Measurements from ENCODE around the gene SRXN1.

The SRXN1 gene

GRCh38 chr20:675453-676314 lies 22.7 kb upstream of the SRXN1 start, which contains the start of gene SCRT2:
TSS of gene SCRT2 (minus strand) at chr20:675802. CDS start at chr20:675601, 201 bp downstream.
- DNase-seq (ENCODE audit: low spot score), result peak; percentile 53

- DNase-seq (ENCODE audit: low spot score), result no peak
These were observed 22.0 kb upstream of the SRXN1 start for GRCh38 chr20:675033-675452.

- DNase-seq (ENCODE audit: low spot score), result no peak
These were observed 20.6 kb upstream of the SRXN1 start for GRCh38 chr20:673603-674001.

GRCh38 chr20:672963-673602 lies 20.1 kb upstream of the SRXN1 start:
- no peak for DNase-seq (ENCODE audit: low spot score)

GRCh38 chr20:671252-672030 lies 18.4 kb upstream of the SRXN1 start:
- no peak for DNase-seq (ENCODE audit: low spot score)

- no peak for DNase-seq (ENCODE audit: low spot score)
These were observed 16.6 kb upstream of the SRXN1 start for GRCh38 chr20:669573-669972.

DNA sequence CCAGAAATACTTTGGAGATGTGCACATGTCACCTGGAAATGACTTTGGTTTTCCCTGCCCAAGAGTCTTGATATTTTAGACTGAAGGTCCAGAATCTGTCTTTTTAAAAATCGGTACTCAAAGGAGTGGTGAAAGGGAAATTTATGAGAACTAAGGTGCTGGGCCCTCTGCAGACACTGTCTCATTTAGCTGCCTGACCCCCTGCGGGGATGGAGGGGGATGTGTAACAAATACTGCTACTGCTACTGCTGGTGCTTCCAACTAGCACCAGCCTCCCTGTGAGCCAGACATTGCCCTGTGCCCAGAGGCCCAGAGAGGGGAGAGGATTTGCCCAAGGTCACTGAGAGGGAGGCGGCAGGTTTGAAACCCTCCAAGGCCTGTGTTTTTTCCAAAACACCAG lies 15.6 kb upstream of the SRXN1 start:
- DNase-seq (ENCODE audit: low spot score), result no peak

GRCh38 chr20:668050-668449 lies 15.1 kb upstream of the SRXN1 start:
- DNase-seq (ENCODE audit: low spot score), result no peak

GRCh38 chr20:667351-668034 lies 14.5 kb upstream of the SRXN1 start:
- peak; percentile 91 for DNase-seq (ENCODE audit: low spot score)

DNA sequence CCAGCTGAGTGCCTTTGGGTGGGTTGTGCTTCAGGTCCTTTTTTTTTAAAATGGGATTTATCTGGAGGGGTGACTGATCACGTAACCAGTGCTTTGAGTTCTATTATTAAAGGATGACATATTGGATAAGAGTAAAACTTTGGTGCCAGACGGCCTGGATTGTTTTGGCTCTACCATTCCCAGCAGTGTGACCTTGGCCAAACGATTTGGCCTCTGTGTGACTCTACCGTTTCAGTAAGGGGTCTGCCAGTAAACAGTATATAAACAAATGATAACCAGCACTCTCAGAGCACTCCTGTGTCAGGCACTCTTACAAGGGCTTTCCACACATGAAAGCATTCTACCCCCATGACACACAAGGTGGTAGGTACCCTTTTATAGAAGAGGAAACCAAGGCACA lies 13.9 kb upstream of the SRXN1 start:
- no peak for DNase-seq (ENCODE audit: low spot score)

DNA sequence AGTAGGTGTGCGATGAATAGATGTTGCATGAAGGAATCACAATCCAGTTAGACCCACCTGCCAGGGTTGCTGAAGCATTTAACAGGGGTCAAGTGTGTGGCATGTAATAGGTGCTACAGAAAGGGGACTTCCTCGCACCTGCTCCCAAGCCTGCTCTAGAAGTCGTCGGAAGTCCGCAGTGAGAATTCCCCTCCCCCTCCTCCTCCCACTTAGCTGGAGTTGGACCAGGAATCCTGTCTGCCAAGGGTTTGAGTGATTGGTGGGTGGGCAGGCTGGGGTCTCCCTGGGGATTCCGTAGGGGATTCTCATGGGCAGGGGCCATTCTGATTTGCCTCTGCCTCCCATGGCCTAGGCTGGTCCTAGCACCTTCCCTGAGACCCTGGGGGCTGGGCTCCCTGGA lies 12.3 kb upstream of the SRXN1 start:
- DNase-seq (ENCODE audit: low spot score), result no peak

DNA sequence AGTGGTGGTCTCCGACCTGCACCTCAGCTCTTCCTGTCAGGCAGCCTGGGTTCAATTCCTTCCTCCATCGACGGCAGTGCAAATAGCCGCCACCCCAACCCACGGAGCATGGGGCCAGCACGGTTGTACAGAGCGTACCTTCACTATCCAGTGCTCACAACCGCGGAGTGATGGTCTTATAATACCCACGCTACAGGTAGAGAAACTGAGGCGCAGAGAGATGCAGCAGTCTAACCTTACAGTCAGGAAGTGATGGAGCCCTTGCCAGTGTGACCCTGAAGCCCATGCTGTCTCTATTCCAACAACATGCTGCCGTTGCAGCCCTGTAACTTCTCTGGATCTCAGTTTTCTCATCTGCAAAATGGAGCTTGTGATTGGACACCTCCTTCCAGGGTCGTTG lies 11.6 kb upstream of the SRXN1 start:
- no peak for DNase-seq (ENCODE audit: low spot score)

DNA sequence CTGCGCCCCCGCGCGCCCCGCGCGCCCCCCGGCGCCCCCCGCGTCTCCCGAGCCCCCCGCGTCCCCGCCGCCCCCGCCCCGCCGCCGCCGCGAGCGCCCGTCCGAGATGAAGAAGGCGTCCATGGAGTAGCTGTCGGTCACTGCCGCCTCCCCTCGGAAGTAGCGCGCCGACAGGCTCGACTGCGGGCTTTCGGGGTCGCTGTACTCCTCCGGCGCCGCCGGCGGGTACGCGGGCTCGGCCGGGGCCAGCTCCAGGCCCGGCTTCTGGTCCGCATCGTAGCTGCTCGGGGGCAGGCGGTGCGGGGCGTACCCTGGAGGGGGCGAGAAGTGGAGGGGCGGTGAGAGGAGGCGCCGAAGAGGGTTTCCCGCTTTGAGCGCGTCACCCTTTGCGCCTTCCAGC lies 11.2 kb upstream of the SRXN1 start:
- DNase-seq (ENCODE audit: low spot score), result no peak

DNA sequence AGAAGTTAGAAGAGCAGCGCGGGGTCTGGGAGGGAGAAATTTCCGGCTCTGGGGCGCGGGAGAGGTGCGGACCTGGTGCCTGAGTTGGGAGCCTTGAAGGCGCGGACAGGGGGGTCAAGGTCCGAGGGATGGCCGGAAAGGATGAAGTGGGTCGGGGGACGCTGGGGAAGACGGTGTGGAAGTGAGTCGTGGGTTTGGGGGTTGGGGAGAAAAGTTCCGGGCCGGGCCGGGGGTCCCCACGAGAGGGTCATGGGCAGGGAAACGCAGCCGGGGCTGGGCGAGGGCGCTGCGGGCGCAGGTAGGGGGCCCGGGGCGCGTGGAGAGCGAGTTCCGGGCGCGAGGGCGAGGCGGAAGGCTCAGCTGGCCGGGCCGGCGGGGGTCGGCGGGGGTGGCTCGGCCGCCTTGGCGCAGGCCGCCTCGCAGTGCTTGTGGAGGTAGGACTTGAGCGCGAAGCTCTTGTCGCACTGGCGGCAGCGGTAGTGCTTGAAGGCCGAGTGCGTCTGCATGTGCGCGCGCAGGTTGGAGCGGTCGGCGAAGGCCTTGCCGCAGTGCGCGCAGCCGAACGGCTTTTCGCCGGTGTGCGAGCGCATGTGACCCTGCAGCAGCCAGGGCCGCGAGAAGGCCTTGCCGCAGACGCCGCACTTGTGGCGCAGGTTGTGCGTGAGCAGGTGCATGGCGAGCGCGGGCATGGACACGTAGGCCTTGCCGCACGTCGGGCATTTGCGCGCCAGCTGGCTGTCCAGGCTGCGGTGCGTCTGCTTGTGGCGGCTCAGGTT lies 10.5 kb upstream of the SRXN1 start:
- no peak for DNase-seq (ENCODE audit: low spot score)

DNA sequence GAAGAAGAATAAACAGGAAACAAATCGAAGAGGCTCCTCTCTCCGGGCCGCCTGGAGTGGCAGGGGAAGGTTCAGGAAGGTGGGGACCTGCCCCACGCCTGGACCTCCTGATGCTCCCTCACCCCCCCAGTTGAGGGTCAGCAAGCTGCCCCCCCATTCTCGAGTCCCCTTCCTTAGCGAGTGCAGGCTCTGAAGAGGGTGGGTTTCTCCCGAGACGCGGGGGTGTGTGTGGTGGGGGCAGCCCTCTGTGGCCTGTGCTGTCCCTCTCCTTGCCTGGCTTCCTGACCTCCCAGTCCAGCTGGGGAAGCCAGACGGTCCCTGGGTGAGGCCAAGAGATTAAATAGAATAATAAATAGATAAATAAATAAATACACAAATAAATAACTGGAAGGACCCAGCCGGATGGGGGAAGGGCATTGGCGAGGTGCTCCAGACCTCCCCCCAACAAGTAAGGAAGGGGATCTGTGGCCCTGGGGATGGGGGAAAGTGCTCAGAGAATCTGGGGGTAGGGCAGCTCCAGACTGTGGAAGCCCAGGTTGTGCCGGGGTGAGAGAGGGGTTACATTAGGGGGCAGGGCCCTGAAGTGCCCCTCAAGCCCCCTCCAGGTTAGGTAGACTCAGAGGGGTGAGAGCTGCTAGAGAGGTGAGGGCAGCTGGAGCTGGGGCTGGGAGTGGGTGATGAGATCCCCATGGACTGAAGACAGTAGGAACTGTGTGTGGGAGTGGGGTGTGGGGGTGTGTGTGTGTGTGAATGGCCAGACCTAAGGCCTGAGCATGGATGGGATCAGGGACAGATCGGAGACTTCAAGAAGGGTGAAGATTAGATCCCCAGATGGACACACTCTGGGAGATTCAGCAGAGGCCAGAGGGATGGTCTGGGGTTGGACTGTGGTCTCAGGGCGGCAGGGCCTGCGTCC lies 9.5 kb upstream of the SRXN1 start:
- DNase-seq (ENCODE audit: low spot score), result no peak

- no peak for DNase-seq (ENCODE audit: low spot score)
These were observed 8.7 kb upstream of the SRXN1 start for GRCh38 chr20:661474-662270.

- DNase-seq (ENCODE audit: low spot score), result no peak
These were observed 5.8 kb upstream of the SRXN1 start for GRCh38 chr20:658731-659291.

DNA sequence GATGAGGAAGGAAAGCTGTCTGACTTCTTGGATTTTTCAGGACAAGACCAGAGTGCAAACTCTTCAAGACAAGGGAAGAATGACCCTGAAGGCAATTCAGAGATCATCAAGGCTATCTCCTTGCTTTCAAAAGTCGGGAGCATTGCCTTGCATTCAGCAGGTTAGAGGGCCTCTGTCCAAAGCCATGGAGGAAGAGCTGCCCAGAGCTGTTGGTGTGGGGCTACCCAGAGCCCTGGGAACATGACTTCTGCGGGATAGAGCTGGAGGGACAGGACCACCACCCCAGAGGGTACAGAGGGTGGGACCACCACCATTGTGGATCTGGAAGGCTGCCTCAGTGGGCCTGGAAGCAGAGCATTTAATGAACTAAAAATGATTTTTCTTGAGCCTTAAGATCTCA lies 5.2 kb upstream of the SRXN1 start:
- DNase-seq (ENCODE audit: low spot score), result no peak
